Measurements from ENCODE around the gene GNB2.
A peak's percentile ranks its signal among the peaks of the same experiment; 100 is the strongest.
"Not testable (repeated sequence)": the region's sequence is repeated elsewhere in the genome, so short reads cannot be mapped to it uniquely, and the experiment has no call there.

GNB2 gene

DNA sequence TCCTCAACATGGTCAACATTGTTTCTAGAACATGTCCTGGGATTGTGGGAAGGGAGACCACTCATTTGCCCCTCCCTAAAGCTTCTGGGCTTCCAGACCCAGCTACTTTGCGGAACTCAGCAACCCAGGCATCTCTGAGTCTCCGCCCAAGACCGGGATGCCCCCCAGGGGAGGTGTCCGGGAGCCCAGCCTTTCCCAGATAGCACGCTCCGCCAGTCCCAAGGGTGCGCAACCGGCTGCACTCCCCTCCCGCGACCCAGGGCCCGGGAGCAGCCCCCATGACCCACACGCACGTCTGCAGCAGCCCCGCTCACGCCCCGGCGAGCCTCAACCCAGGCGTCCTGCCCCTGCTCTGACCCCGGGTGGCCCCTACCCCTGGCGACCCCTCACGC is 46.7 kb downstream of the GNB2 start, which contains the start of gene EPO:
TSS of gene EPO (plus strand) at position 190 of the 392 bp plus-strand sequence. CDS start 513 bp downstream, outside the sequence.
- Mint-ChIP-seq H3K36me3 (peaks cover 8% of the 10 kb centered on the region), H3K27me3 (peaks cover 30% of the 10 kb centered on the region), H3K4me3 (peak within 1 kb of the TSS; percentile 35), H3K4me1 (ENCODE audit: low read depth) (peaks cover 6% of the 10 kb centered on the region), H3K9me3 (ENCODE audit: low read depth) (no peaks in the 10 kb centered on the region), H3K27ac (no peak within 1 kb of the TSS)

DNA sequence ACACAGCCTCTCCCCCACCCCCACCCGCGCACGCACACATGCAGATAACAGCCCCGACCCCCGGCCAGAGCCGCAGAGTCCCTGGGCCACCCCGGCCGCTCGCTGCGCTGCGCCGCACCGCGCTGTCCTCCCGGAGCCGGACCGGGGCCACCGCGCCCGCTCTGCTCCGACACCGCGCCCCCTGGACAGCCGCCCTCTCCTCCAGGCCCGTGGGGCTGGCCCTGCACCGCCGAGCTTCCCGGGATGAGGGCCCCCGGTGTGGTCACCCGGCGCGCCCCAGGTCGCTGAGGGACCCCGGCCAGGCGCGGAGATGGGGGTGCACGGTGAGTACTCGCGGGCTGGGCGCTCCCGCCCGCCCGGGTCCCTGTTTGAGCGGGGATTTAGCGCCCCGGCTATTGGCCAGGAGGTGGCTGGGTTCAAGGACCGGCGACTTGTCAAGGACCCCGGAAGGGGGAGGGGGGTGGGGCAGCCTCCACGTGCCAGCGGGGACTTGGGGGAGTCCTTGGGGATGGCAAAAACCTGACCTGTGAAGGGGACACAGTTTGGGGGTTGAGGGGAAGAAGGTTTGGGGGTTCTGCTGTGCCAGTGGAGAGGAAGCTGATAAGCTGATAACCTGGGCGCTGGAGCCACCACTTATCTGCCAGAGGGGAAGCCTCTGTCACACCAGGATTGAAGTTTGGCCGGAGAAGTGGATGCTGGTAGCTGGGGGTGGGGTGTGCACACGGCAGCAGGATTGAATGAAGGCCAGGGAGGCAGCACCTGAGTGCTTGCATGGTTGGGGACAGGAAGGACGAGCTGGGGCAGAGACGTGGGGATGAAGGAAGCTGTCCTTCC is 47.3 kb downstream of the GNB2 start:
- Mint-ChIP-seq H3K27me3 (peaks cover 30% of the 10 kb centered on the region), H3K27ac (no peak overlapping the region), H3K9me3 (ENCODE audit: low read depth) (no peaks in the 10 kb centered on the region), H3K4me1 (ENCODE audit: low read depth) (peaks cover 6% of the 10 kb centered on the region), H3K36me3 (peaks cover 8% of the 10 kb centered on the region), H3K4me3 (peak overlapping the region; percentile 35)

DNA sequence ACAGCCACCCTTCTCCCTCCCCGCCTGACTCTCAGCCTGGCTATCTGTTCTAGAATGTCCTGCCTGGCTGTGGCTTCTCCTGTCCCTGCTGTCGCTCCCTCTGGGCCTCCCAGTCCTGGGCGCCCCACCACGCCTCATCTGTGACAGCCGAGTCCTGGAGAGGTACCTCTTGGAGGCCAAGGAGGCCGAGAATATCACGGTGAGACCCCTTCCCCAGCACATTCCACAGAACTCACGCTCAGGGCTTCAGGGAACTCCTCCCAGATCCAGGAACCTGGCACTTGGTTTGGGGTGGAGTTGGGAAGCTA is 47.9 kb downstream of the GNB2 start:
- peak overlapping the region; percentile 35 for H3K4me3 Mint-ChIP-seq
- H3K27ac Mint-ChIP-seq, result no peak overlapping the region
- peaks cover 30% of the 10 kb centered on the region for H3K27me3 Mint-ChIP-seq
- H3K4me1 Mint-ChIP-seq (ENCODE audit: low read depth), result peaks cover 6% of the 10 kb centered on the region
- peaks cover 8% of the 10 kb centered on the region for H3K36me3 Mint-ChIP-seq
- H3K9me3 Mint-ChIP-seq (ENCODE audit: low read depth), result no peaks in the 10 kb centered on the region

DNA sequence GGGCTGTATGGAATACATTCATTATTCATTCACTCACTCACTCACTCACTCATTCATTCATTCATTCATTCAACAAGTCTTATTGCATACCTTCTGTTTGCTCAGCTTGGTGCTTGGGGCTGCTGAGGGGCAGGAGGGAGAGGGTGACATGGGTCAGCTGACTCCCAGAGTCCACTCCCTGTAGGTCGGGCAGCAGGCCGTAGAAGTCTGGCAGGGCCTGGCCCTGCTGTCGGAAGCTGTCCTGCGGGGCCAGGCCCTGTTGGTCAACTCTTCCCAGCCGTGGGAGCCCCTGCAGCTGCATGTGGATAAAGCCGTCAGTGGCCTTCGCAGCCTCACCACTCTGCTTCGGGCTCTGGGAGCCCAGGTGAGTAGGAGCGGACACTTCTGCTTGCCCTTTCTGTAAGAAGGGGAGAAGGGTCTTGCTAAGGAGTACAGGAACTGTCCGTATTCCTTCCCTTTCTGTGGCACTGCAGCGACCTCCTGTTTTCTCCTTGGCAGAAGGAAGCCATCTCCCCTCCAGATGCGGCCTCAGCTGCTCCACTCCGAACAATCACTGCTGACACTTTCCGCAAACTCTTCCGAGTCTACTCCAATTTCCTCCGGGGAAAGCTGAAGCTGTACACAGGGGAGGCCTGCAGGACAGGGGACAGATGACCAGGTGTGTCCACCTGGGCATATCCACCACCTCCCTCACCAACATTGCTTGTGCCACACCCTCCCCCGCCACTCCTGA is 49.1 kb downstream of the GNB2 start:
- Mint-ChIP-seq H3K27me3 (peaks cover 28% of the 10 kb centered on the region), H3K9me3 (ENCODE audit: low read depth) (no peaks in the 10 kb centered on the region), H3K4me3 (no peak overlapping the region), H3K36me3 (peaks cover 8% of the 10 kb centered on the region), H3K4me1 (ENCODE audit: low read depth) (peaks cover 6% of the 10 kb centered on the region), H3K27ac (no peak overlapping the region)

DNA sequence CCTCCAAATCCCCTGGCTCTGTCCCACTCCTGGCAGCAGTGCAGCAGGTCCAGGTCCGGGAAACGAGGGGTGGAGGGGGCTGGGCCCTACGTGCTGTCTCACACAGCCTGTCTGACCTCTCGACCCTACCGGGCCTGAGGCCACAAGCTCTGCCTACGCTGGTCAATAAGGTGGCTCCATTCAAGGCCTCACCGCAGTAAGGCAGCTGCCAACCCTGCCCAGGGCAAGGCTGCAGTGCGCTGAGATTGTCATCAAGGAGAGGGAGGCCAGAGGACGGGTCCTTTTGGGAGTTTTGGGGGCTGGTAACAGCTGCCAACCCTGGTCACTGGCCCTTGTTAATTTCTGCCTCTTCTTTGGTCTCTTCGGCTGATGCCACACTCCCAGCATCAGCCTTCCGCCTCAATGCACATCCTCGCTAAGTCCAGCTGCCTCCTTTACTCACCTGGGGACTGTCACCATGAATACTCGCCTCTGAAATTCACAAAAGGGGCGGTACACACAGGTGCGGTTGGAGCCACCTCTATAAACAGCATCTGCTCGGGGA is 50.3 kb downstream of the GNB2 start:
- peaks cover 29% of the 10 kb centered on the region for H3K27me3 Mint-ChIP-seq

DNA sequence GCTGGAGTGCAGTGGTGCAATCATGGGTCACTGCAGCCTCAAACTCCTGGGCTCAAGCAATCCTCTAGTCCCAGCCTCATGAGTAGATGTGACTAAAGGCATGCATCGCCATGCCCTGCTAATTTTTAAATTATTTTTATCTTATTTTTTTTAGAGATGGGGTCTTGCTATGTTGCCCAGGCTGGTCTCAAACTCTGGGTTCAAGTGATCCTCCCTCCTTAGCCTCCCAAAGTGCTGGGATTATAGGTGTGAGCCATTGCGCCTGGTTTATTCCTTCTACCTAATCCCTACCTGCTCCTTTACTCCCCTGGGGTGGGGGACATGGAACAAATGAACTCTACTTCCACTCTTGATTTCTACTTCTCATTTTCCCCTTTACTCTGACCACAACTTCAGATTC is 50.8 kb downstream of the GNB2 start:
- H3K4me1 Mint-ChIP-seq (ENCODE audit: low read depth); H3K4me3 Mint-ChIP-seq; H3K27ac Mint-ChIP-seq; H3K36me3 Mint-ChIP-seq; H3K9me3 Mint-ChIP-seq (ENCODE audit: low read depth): not testable (repeated sequence)
- H3K27me3 Mint-ChIP-seq, result peaks cover 26% of the 10 kb centered on the region

More for the DNA sequence above, 50.3 kb downstream of the GNB2 start:
- H3K4me1 Mint-ChIP-seq (ENCODE audit: low read depth), result peaks cover 6% of the 10 kb centered on the region
- no peak overlapping the region for H3K4me3 Mint-ChIP-seq
- H3K9me3 Mint-ChIP-seq (ENCODE audit: low read depth), result no peaks in the 10 kb centered on the region
- peaks cover 3% of the 10 kb centered on the region for H3K36me3 Mint-ChIP-seq
- no peak overlapping the region for H3K27ac Mint-ChIP-seq

DNA sequence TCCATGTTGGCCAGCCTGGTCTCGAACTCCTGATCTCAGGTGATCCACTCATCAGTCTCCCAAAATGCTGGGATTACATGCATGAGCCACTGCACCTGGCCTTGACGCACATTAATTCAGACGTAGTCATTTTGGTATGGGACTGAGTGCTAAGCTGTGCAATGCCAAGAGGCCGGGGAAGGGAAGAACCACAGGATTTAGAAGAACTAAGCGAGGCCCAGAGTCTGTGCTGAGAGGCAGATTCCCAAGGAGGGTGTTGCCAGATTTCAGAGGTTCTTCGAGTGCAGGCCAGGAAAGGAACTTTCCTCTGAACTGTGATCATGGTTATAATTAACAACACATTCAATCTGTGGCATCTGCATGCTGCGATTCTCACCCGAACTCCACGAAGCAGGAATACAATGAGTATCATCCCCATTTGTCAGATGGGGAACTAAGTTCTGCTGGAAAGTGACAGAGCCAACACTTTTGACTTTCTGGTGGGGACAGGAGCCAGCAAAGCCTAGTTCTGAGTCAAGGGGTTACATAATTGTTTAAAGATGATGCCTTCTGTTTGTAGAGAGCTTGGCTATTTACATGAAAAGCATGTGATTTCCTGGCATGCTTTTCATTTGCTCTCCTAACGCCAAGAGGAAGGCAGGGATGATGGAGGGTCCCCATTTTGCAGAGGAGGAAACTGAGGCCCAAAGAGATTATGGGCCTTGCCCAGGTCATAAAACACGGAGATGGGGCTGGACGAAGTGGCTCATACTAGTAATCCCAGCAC is 53.6 kb downstream of the GNB2 start:
- Mint-ChIP-seq H3K36me3 (no peaks in the 10 kb centered on the region), H3K27ac (no peak overlapping the region), H3K9me3 (ENCODE audit: low read depth) (no peaks in the 10 kb centered on the region), H3K27me3 (peaks cover 13% of the 10 kb centered on the region), H3K4me3 (no peak overlapping the region), H3K4me1 (ENCODE audit: low read depth) (peaks cover 3% of the 10 kb centered on the region)

DNA sequence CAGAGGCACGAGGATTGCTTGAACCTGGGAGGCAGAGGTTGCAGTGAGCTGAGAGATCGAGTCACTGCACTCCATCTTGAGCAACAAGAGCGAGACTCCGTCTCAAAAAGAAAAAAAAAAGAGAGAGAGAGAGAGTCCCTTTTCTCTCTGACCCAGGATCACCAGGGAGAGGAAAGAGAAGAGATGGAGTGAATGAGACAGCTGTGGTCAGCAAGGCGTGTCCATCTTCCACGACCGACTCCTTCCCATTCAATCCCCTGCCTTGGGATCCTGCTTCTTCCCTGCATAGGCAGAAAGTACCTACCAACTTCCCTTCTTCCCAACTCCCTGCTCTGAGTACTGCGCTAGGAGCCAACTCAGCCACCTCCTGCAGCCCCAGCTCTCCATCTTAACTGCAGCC is 54.7 kb downstream of the GNB2 start:
- H3K27ac Mint-ChIP-seq, result no peak overlapping the region
- H3K4me1 Mint-ChIP-seq (ENCODE audit: low read depth), result peaks cover 3% of the 10 kb centered on the region
- H3K27me3 Mint-ChIP-seq, result peaks cover 6% of the 10 kb centered on the region
- H3K4me3 Mint-ChIP-seq, result no peak overlapping the region
- H3K36me3 Mint-ChIP-seq, result no peaks in the 10 kb centered on the region
- H3K9me3 Mint-ChIP-seq (ENCODE audit: low read depth), result no peaks in the 10 kb centered on the region

Measured in activated naive CD8-positive, alpha-beta T cell (primary cell).